ENCODE results near the gene SLC2A4RG. TPM values are rescaled to one million over a fixed set of nuclear protein-coding genes. Genes with fewer than 3 reads are reported as not detected.

The SLC2A4RG gene
- total RNA-seq, 4 donors from 2014 or later = 26.3 to 50.2 (median 47.7) TPM

DNA sequence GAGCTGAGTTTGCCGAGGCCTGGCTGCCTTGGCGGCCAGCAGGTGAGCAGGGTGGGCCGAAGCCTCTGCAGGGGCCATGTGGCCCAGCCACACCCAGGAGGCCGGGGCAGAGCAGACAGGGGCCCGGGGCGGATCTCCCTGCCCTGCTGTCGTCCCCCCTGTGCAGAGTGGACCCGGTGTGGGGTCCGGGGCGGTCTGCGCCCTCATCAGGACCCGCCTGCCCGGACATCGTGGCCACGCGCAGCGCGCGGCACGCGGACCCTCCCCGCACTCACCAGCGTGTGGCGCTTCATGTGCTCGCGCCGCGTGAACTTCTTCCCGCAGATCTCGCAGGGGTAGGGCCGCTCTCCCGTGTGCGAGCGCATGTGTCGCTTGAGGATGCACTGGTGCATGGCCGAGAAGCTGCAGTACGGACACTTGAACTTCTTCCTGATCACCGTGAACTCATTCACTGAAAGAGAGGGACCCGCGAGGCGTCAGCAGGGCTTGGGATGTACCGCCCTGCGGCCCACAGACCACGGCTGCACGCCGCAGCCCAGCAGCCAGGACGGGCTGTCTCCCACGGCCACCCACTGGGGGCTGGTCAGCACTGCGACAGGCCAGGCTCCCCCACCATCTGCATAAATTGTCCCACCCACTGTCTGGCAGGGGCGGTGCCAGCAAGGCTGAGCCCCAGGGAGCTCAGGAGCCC lies 13.0 kb downstream of the SLC2A4RG start:
- Histone ChIP-seq H3K36me3 (no peaks in the 10 kb centered on the region), H3K4me3 (no peak overlapping the region), H3K27ac (no peak overlapping the region), H3K27me3 (no peaks in the 10 kb centered on the region), H3K9me3 (no peaks in the 10 kb centered on the region), H3K4me1 (no peaks in the 10 kb centered on the region)
- intact Hi-C loops (cut with DNase I; ENCODE audit: low total_unique reads) (no loop called here), in situ Hi-C loops (cut with MboI; ENCODE audit: low pct_ligation_motif_present in 1 of 4, low pct_unique_long_range_greater_than_20kb in 1 of 4, low sequenced_read_pairs in 3 of 4) (no loop called here)
- TF ChIP-seq, protein P1, sequence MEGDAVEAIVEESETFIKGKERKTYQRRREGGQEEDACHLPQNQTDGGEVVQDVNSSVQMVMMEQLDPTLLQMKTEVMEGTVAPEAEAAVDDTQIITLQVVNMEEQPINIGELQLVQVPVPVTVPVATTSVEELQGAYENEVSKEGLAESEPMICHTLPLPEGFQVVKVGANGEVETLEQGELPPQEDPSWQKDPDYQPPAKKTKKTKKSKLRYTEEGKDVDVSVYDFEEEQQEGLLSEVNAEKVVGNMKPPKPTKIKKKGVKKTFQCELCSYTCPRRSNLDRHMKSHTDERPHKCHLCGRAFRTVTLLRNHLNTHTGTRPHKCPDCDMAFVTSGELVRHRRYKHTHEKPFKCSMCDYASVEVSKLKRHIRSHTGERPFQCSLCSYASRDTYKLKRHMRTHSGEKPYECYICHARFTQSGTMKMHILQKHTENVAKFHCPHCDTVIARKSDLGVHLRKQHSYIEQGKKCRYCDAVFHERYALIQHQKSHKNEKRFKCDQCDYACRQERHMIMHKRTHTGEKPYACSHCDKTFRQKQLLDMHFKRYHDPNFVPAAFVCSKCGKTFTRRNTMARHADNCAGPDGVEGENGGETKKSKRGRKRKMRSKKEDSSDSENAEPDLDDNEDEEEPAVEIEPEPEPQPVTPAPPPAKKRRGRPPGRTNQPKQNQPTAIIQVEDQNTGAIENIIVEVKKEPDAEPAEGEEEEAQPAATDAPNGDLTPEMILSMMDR (IDR thresholded peaks at IDR 0.05) = no peak
- TF ChIP-seq EP300 (IDR thresholded peaks at IDR 0.05; ENCODE audit: low read depth) (no peak), POLR2A (IDR thresholded peaks at IDR 0.05) (no peak), POLR2AphosphoS5 (IDR thresholded peaks at IDR 0.05) (no peak)
- WGBS, 2 donors (ENCODE audit: low coverage in 1 of 2) = 90% methylated on average over 49 of the region's 50 CpGs; no CpG with 5 or more reads in 1 of the 2 donors
- no peak for DNase-seq

DNA sequence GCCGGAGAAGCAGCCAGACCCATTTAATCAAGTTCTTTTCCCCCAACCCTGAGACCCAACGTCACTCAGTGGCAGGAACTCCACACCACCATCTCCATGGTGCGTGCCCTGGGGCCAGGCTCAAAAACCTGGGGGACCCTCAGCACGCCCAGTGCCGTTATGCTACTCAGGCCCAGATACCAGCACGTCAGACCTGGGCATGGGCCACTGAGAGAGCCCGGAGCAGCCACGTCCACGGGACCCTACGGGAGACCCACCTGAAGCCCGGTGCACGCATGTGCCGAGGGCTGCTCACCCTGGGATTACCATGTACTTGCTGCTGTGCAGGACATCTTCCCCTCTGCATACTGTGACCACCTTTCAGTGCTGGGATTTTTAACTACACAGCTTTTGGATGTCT lies 13.8 kb downstream of the SLC2A4RG start:
- intact Hi-C loops (cut with DNase I; ENCODE audit: low total_unique reads) = no loop called here
- in situ Hi-C loops (cut with MboI; ENCODE audit: low pct_ligation_motif_present in 1 of 4, low pct_unique_long_range_greater_than_20kb in 1 of 4, low sequenced_read_pairs in 3 of 4) = no loop called here

DNA sequence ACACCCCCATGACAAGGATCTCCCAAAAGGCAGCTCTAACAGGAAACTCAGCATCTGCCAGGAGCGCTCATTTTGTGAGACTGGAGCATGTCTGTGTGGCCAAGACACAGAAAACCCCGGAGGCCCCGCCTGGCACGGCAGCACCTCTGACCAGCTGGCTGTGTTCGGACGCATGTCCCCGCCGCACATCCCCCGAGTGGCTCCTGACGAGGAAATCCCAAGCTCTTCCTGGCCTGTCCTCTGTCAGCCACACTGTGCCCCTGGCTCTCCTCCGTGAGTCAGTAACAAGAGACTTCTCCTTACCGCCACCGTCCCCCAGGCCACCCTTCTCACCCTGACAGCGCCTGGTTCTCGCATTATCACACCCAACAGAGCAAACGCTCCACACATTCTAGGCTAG lies 14.4 kb downstream of the SLC2A4RG start:
- in situ Hi-C loops (cut with MboI; ENCODE audit: low pct_ligation_motif_present in 1 of 4, low pct_unique_long_range_greater_than_20kb in 1 of 4, low sequenced_read_pairs in 3 of 4) (no loop called here), intact Hi-C loops (cut with DNase I; ENCODE audit: low total_unique reads) (no loop called here)
- TF ChIP-seq POLR2AphosphoS5 (IDR thresholded peaks at IDR 0.05) = no peak
- TF ChIP-seq POLR2A (IDR thresholded peaks at IDR 0.05) = no peak
- no peak for TF ChIP-seq EP300 (IDR thresholded peaks at IDR 0.05; ENCODE audit: low read depth)
- TF ChIP-seq, protein P1 (IDR thresholded peaks at IDR 0.05) = no peak
- no peaks in the 10 kb centered on the region for H3K9me3 ChIP-seq
- DNase-seq = no peak
- H3K36me3 ChIP-seq = no peaks in the 10 kb centered on the region
- H3K4me1 ChIP-seq = no peaks in the 10 kb centered on the region
- 81 to 83% methylated on average over 6 to 16 of the region's 16 CpGs for WGBS, 2 donors (ENCODE audit: low coverage in 1 of 2)
- H3K4me3 ChIP-seq = no peak overlapping the region
- H3K27me3 ChIP-seq = no peaks in the 10 kb centered on the region
- no peak overlapping the region for H3K27ac ChIP-seq

More for the DNA sequence above, 13.8 kb downstream of the SLC2A4RG start:
- no peak for DNase-seq
- TF ChIP-seq, protein P1 (IDR thresholded peaks at IDR 0.05) = no peak
- TF ChIP-seq EP300 (IDR thresholded peaks at IDR 0.05; ENCODE audit: low read depth) (no peak), POLR2AphosphoS5 (IDR thresholded peaks at IDR 0.05) (no peak), POLR2A (IDR thresholded peaks at IDR 0.05) (no peak)
- Histone ChIP-seq H3K4me3 (no peak overlapping the region), H3K36me3 (no peaks in the 10 kb centered on the region), H3K4me1 (no peaks in the 10 kb centered on the region), H3K27ac (no peak overlapping the region), H3K9me3 (no peaks in the 10 kb centered on the region), H3K27me3 (no peaks in the 10 kb centered on the region)
- 86 to 100% methylated on average over 2 to 13 of the region's 13 CpGs for WGBS, 2 donors (ENCODE audit: low coverage in 1 of 2)

DNA sequence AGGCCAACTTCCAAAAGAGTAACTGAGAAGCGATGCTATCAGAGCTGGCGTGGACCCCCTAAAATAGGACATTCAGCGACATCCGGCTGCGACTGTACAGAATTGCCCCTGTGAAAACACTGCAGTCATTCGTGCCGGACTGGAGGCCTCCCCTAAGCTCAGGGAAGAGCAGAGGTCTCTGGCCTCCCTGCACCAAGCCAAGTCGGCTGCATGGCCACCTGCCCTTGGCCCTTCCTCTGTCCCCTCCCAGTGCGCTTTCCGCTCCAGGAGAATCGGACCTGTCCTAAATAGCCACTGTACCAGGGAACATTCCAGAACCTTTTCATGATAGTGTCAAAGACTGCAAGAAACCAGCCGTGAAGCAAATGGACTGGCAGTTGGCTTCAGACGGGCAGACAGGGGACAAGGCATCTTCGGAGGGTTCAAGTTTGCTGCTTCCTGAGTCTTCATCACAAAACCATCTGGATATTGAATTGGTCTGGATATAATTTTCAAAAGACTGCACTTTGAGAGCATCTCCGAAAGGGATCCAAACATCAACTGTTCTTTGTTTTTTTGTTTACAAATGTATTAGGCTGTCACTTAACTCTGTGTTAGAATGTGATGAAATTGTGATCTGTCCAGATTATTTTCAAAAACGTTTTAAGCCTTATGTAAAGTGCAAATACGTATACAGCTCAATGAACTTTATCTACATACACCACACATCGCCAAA lies 16.5 kb downstream of the SLC2A4RG start:
- intact Hi-C loops (cut with DNase I; ENCODE audit: low total_unique reads) = no loop called here
- TF ChIP-seq POLR2A (IDR thresholded peaks at IDR 0.05) = no peak
- no peak for TF ChIP-seq EP300 (IDR thresholded peaks at IDR 0.05; ENCODE audit: low read depth)
- no peaks in the 10 kb centered on the region for H3K27me3 ChIP-seq
- in situ Hi-C loops (cut with MboI; ENCODE audit: low pct_ligation_motif_present in 1 of 4, low pct_unique_long_range_greater_than_20kb in 1 of 4, low sequenced_read_pairs in 3 of 4) = no loop called here
- 82% methylated on average over 7 to 18 of the region's 18 CpGs for WGBS, 2 donors (ENCODE audit: low coverage in 1 of 2)
- no peaks in the 10 kb centered on the region for H3K36me3 ChIP-seq
- H3K9me3 ChIP-seq = no peaks in the 10 kb centered on the region
- no peaks in the 10 kb centered on the region for H3K4me1 ChIP-seq
- H3K4me3 ChIP-seq = no peak overlapping the region
- DNase-seq = no peak
- H3K27ac ChIP-seq = no peak overlapping the region
